ENCODE results near the gene ADCY5. TPM values are rescaled to one million over a fixed set of nuclear protein-coding genes. Genes with fewer than 3 reads are reported as not detected.

The ADCY5 gene
- total and polyA plus RNA-seq, 10 donors = 1.7 to 20.6 (median 11.7) TPM

DNA sequence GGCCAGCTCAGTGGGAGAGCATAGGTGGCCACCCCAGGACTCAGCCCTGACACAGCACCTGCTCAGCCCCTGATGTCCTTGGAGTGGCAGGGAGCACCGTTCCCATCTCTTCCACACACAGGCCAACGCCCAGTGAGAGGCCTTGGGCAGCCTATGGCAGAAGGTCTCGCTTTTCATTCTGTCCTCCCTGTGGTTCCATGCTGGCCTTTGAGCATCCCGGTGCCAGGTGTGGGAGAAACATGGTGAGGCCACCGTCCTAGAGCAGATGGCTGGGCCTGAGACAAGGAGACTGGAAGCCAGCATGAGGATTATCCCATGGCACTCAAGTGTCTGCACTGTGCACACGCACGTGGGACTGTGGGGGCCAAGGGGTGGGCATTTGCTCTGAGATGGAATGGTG, 25.1 kb downstream of the ADCY5 start:
- 50 to 79% (median 68%) methylated on average over 4 to 7 of the region's 7 CpGs for WGBS, 5 donors
- H3K4me1 ChIP-seq = peaks cover 0 to 55% (median 12%) of the 10 kb centered on the region in 6 donors
- H3K27ac ChIP-seq = peak overlapping the region in 4 of 8 donors; percentile 28 to 48 (median 36)
- intact Hi-C loops (cut with DNase I; ENCODE audit: low total_unique reads) = no loop called here
- H3K4me3 ChIP-seq = no peak overlapping the region
- DNase-seq = no peak
- TF ChIP-seq POLR2A (IDR thresholded peaks at IDR 0.05) (no peak), POLR2AphosphoS5 (IDR thresholded peaks at IDR 0.05) (no peak)
- TF ChIP-seq, protein P1, sequence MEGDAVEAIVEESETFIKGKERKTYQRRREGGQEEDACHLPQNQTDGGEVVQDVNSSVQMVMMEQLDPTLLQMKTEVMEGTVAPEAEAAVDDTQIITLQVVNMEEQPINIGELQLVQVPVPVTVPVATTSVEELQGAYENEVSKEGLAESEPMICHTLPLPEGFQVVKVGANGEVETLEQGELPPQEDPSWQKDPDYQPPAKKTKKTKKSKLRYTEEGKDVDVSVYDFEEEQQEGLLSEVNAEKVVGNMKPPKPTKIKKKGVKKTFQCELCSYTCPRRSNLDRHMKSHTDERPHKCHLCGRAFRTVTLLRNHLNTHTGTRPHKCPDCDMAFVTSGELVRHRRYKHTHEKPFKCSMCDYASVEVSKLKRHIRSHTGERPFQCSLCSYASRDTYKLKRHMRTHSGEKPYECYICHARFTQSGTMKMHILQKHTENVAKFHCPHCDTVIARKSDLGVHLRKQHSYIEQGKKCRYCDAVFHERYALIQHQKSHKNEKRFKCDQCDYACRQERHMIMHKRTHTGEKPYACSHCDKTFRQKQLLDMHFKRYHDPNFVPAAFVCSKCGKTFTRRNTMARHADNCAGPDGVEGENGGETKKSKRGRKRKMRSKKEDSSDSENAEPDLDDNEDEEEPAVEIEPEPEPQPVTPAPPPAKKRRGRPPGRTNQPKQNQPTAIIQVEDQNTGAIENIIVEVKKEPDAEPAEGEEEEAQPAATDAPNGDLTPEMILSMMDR (IDR thresholded peaks at IDR 0.05 in 8 of 11, conservative IDR thresholded peaks at IDR 0.05 in 3 of 11) = no peak
- H3K9me3 ChIP-seq = no peaks in the 10 kb centered on the region
- H3K27me3 ChIP-seq (replicated peaks in 1 of 7) = no peaks in the 10 kb centered on the region
- no peaks in the 10 kb centered on the region for H3K36me3 ChIP-seq

- Histone ChIP-seq H3K4me1 (peaks cover 0 to 55% (median 12%) of the 10 kb centered on the region in 6 donors), H3K36me3 (no peaks in the 10 kb centered on the region), H3K27me3 (replicated peaks in 1 of 7) (no peaks in the 10 kb centered on the region), H3K9me3 (no peaks in the 10 kb centered on the region), H3K4me3 (no peak overlapping the region), H3K27ac (peak overlapping the region in 4 of 8 donors; percentile 28 to 48 (median 36))
- intact Hi-C loops (cut with DNase I; ENCODE audit: low total_unique reads) = no loop called here
- WGBS, 5 donors = 50 to 87% (median 74%) methylated on average over 11 to 12 of the region's 12 CpGs
- TF ChIP-seq, protein P1 (IDR thresholded peaks at IDR 0.05 in 8 of 11, conservative IDR thresholded peaks at IDR 0.05 in 3 of 11) = no peak
- TF ChIP-seq POLR2AphosphoS5 (IDR thresholded peaks at IDR 0.05) = peak in 1 of 3 donors; percentile 9
- no peak for DNase-seq
Measured at GRCh38 chr3:123423031-123423430, 25.9 kb downstream of the ADCY5 start.

- TF ChIP-seq POLR2AphosphoS5 (IDR thresholded peaks at IDR 0.05) (no peak), POLR2A (IDR thresholded peaks at IDR 0.05) (no peak)
- TF ChIP-seq, protein P1 (IDR thresholded peaks at IDR 0.05 in 8 of 11, conservative IDR thresholded peaks at IDR 0.05 in 3 of 11) = no peak
- Histone ChIP-seq H3K4me1 (peaks cover 0 to 55% (median 12%) of the 10 kb centered on the region in 6 donors), H3K4me3 (no peak overlapping the region), H3K9me3 (no peaks in the 10 kb centered on the region), H3K27me3 (replicated peaks in 1 of 7) (no peaks in the 10 kb centered on the region), H3K27ac (peak overlapping the region in 3 of 8 donors; percentile 5 to 38 (median 33)), H3K36me3 (no peaks in the 10 kb centered on the region)
- no peak for DNase-seq
- WGBS, 5 donors = 86 to 98% (median 88%) methylated on average over 5 of the region's 5 CpGs
- intact Hi-C loops (cut with DNase I; ENCODE audit: low total_unique reads) = no loop called here
Measured at GRCh38 chr3:123422457-123422856, 26.4 kb downstream of the ADCY5 start.

DNA sequence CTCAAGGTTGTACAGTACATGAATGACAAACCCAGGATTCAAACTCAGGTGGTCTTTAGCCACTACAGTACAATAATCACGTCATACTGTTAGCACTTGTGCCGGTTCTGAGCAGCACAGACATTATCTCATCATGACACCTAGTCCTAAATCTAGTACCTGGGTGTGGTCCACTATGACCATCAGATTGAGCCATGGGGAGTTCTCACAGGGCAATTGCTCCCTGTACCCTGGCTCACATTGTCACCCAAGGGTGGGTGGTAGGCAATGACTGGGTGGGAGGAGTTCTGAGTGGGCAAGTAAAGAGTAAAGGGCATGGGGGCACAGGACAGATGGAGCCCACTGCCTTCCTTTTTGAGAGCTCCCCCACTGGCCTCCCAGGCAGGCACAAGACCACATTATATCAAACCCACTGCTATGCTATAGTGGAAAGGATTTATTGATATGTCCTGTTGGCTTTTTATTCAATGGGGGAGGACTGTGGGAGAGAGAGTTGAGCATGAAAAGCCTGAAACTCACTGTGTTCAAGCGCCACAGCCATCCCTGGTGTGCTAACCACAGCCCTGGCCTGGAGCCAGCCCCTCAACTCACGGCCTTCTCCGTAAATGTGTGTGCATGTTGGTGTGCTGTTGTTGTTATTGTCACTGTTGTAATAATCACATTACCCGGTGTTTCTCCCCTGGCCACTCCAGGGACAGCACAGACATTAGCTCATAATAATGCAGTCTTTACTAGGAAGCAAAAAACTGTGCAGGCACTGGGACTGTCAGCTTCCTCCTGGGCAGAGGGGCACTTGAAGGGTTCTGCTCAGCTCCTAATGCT, 27.3 kb downstream of the ADCY5 start:
- no peak for TF ChIP-seq POLR2AphosphoS5 (IDR thresholded peaks at IDR 0.05)
- no peak for TF ChIP-seq POLR2A (IDR thresholded peaks at IDR 0.05)
- TF ChIP-seq, protein P1 (IDR thresholded peaks at IDR 0.05 in 8 of 11, conservative IDR thresholded peaks at IDR 0.05 in 3 of 11) = no peak
- Histone ChIP-seq H3K9me3 (no peaks in the 10 kb centered on the region), H3K4me1 (peaks cover 0 to 55% (median 12%) of the 10 kb centered on the region in 6 donors), H3K27me3 (replicated peaks in 1 of 7) (no peaks in the 10 kb centered on the region), H3K36me3 (no peaks in the 10 kb centered on the region), H3K4me3 (no peak overlapping the region), H3K27ac (peak overlapping the region in 4 of 8 donors; percentile 5 to 38 (median 20))
- intact Hi-C loops (cut with DNase I; ENCODE audit: low total_unique reads) = no loop called here
- DNase-seq = no peak
- 33 to 49% (median 36%) methylated on average over 6 of the region's 6 CpGs for WGBS, 5 donors

All from spleen (tissue), 11 donors.